OCI-LY3 (cell line): Measurements from ENCODE around the gene LY6G6C.

ENCODE experiments used
- H2AFZ ChIP-seq: fragments of 200-600, 300-600 bp; shearing (Covaris generic); 2 replicates; pipeline ENCODE4 v1.6.0; 2014; ENCODE audit warnings: antibody characterized with exemption, low read depth, low read length
- H3K27ac ChIP-seq: fragments of 200-600, 300-600 bp; sonication (generic); 2 replicates; pipeline ENCODE4 v1.5.1; 2014; ENCODE audit warnings: mild to moderate bottlenecking, low read length, moderate library complexity, mixed read lengths
- H3K27me3 ChIP-seq: fragments of 200-600, 300-600 bp; sonication (generic); 2 replicates; pipeline ENCODE4 v1.6.1; 2014; ENCODE audit warnings: low read depth, low read length, mixed read lengths
- H3K36me3 ChIP-seq: fragments of 200-600, 300-600 bp; sonication (generic); replicated peaks from 2 replicates; pipeline ENCODE3; 2014; ENCODE audit warnings: low read depth, low read length, mixed read lengths
- H3K4me1 ChIP-seq: fragments of 300-600, 200-600 bp; sonication (generic); 2 replicates; pipeline ENCODE4 v1.6.1; 2014; ENCODE audit warnings: low read length, mixed read lengths
- H3K4me2 ChIP-seq: fragments of 200-600, 300-600 bp; sonication (generic); 2 replicates; pipeline ENCODE4 v1.6.1; 2014; ENCODE audit warnings: low read length, mixed read lengths
- H3K4me3 ChIP-seq: fragments of 300-600, 200-600 bp; sonication (generic); 2 replicates; pipeline ENCODE4 v1.5.1; 2014; ENCODE audit warnings: antibody characterized with exemption, mild to moderate bottlenecking, low read length, moderate library complexity
- H3K79me2 ChIP-seq: fragments of 300-600, 200-600 bp; shearing (Covaris generic); 2 replicates; pipeline ENCODE4 v1.6.1; 2014; ENCODE audit warnings: mild to moderate bottlenecking, low read length, mixed read lengths
- H3K9ac ChIP-seq: fragments of 300-600, 200-600 bp; shearing (Covaris generic); 2 replicates; pipeline ENCODE4 v1.6.0; 2014; ENCODE audit warnings: mild to moderate bottlenecking, low read length, moderate library complexity
- H3K9me3 ChIP-seq: fragments of 200-600, 300-600 bp; shearing (Covaris generic); 2 replicates; pipeline ENCODE4 v1.6.1; 2014; ENCODE audit warnings: low read length, mixed read lengths; ENCODE audit not compliant: insufficient read depth
- H4K20me1 ChIP-seq: fragments of 200-600, 300-600 bp; sonication (generic); 2 replicates; pipeline ENCODE4 v1.6.1; 2016; ENCODE audit warnings: low read length, mixed read lengths; ENCODE audit not compliant: insufficient read depth
- EZH2phosphoT487 ChIP-seq: fragments of 200-600 bp; shearing (Covaris generic); IDR thresholded peaks from 2 replicates; pipeline ENCODE4 v1.6.1; 2018; ENCODE audit warnings: antibody characterized with exemption, mixed run types, low read depth
- TF ChIP-seq, protein P1 (sequence below): fragments of 200-600, 300-600 bp; sonication (generic); IDR thresholded peaks from 2 replicates; pipeline ENCODE4 v1.5.1; 2014; ENCODE audit warnings: antibody characterized with exemption, low read length, low read depth

Gene LY6G6C

DNA sequence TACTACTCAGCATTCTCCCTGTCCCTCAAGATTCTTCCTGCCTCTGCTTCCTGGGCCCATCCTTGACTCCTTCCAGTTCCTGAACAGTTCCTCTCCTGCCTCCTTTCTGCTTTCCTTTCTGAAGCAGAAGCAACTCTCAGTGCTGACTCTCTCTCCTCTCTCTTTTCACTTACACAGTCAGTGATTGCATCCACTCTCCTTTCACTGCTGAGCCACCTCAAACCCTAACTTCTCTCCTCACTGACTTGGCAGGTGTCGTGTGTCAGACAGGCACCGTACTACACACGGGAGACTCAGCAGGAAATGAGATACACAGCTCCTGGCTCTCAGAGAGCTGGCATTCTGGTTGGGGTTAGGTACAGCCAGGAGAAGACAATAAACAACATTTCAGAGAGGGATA lies 24.0 kb downstream of the LY6G6C start:
- Histone ChIP-seq H3K79me2 (peaks cover 14% of the 10 kb centered on the region), H3K4me2 (no peak overlapping the region), H2AFZ (no peak overlapping the region), H3K27ac (no peak overlapping the region), H3K4me1 (peaks cover 8% of the 10 kb centered on the region), H3K9ac (no peak overlapping the region), H3K4me3 (no peak overlapping the region), H3K36me3 (no peaks in the 10 kb centered on the region), H3K9me3 (no peaks in the 10 kb centered on the region), H3K27me3 (no peaks in the 10 kb centered on the region), H4K20me1 (no peaks in the 10 kb centered on the region)
- TF ChIP-seq, protein P1, sequence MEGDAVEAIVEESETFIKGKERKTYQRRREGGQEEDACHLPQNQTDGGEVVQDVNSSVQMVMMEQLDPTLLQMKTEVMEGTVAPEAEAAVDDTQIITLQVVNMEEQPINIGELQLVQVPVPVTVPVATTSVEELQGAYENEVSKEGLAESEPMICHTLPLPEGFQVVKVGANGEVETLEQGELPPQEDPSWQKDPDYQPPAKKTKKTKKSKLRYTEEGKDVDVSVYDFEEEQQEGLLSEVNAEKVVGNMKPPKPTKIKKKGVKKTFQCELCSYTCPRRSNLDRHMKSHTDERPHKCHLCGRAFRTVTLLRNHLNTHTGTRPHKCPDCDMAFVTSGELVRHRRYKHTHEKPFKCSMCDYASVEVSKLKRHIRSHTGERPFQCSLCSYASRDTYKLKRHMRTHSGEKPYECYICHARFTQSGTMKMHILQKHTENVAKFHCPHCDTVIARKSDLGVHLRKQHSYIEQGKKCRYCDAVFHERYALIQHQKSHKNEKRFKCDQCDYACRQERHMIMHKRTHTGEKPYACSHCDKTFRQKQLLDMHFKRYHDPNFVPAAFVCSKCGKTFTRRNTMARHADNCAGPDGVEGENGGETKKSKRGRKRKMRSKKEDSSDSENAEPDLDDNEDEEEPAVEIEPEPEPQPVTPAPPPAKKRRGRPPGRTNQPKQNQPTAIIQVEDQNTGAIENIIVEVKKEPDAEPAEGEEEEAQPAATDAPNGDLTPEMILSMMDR, result no peak
- TF ChIP-seq EZH2phosphoT487, result no peak

DNA sequence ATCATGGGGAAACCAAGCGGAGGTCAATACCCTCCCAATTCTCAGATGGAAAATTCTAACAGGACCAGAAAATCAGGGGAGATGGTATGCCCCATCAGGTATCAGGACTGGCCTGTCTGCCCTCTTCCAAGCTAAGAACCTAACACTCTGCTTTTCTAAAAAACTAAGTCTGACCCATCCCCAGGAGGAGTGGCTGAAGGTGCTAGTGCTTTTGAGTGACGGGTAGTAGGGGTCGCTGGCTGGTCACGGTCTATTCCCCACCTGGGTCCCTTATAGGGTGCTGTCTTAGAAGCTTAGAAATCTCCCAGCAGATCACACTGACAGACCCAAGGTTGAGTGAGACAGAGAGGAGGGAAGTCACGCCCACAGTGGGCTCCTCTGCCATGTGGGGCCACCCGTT lies 28.0 kb downstream of the LY6G6C start:
- peaks cover 2% of the 10 kb centered on the region for H3K36me3 ChIP-seq

DNA sequence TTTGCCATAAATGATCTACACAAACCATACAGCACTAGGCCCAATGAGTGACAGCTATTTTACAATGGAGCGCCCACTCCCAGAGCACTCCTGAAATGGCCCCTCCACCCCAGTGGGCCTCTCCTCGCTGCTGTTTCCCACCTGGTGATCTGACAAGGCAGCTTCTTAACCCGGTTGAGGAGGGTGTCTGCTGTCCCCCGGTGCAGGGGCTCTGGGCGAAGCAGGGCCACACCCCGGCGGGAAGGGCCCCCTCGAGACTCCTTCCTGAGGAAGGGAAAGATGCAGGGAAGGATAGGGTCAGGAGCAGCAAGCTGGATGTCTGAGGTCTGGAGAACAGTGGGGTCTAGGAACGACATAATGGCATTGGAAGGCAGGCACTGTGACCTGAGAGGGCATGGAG lies 28.7 kb downstream of the LY6G6C start:
- no peak for TF ChIP-seq EZH2phosphoT487
- TF ChIP-seq, protein P1, result no peak
- no peaks in the 10 kb centered on the region for H4K20me1 ChIP-seq
- H3K4me2 ChIP-seq, result no peak overlapping the region
- no peaks in the 10 kb centered on the region for H3K27me3 ChIP-seq
- peaks cover 2% of the 10 kb centered on the region for H3K36me3 ChIP-seq
- H3K4me1 ChIP-seq, result peaks cover 5% of the 10 kb centered on the region; the same call in 1 of the 2 replicates
- no peaks in the 10 kb centered on the region for H3K9me3 ChIP-seq
- H2AFZ ChIP-seq, result no peak overlapping the region
- no peak overlapping the region for H3K9ac ChIP-seq
- H3K4me3 ChIP-seq, result no peak overlapping the region
- H3K27ac ChIP-seq, result no peak overlapping the region
- H3K79me2 ChIP-seq, result no peaks in the 10 kb centered on the region

More for the DNA sequence above, 28.0 kb downstream of the LY6G6C start:
- H3K27me3 ChIP-seq, result no peaks in the 10 kb centered on the region
- no peak overlapping the region for H3K4me3 ChIP-seq
- no peak overlapping the region for H3K9ac ChIP-seq
- H3K4me2 ChIP-seq, result no peak overlapping the region
- no peak overlapping the region for H2AFZ ChIP-seq
- H3K4me1 ChIP-seq, result peaks cover 5% of the 10 kb centered on the region; the same call in 1 of the 2 replicates
- H3K9me3 ChIP-seq, result no peaks in the 10 kb centered on the region
- TF ChIP-seq, protein P1, result no peak
- no peak for TF ChIP-seq EZH2phosphoT487
- no peaks in the 10 kb centered on the region for H3K79me2 ChIP-seq
- H3K27ac ChIP-seq, result no peak overlapping the region
- no peaks in the 10 kb centered on the region for H4K20me1 ChIP-seq

DNA sequence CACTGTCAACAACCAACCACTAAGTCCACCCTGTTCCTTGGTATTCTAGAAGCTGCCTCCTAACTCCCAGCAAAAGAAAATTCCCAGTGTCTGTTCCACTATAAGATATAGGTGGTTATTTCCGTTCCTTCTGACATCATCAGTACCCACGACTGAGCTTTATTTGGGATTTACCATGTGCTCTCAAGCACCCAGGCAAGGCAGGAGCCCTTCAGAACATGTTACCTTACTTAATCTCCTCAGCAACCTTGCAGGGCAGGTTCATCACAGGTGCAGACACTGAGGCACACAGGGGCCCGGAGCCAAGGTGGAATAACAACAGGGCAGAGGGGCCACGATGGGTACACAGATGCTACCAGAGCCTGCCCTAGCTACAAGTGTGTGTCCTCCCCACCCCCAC lies 29.2 kb downstream of the LY6G6C start:
- Histone ChIP-seq H3K79me2 (no peaks in the 10 kb centered on the region), H3K9ac (no peak overlapping the region), H3K27me3 (no peaks in the 10 kb centered on the region), H3K4me3 (no peak overlapping the region), H3K4me1 (peaks cover 5% of the 10 kb centered on the region; the same call in 1 of the 2 replicates), H3K9me3 (no peaks in the 10 kb centered on the region), H3K27ac (no peak overlapping the region), H4K20me1 (no peaks in the 10 kb centered on the region), H3K36me3 (peaks cover 2% of the 10 kb centered on the region), H2AFZ (no peak overlapping the region), H3K4me2 (no peak overlapping the region)
- no peak for TF ChIP-seq EZH2phosphoT487
- TF ChIP-seq, protein P1, result no peak
